HG03442 (cell line): ENCODE data around the gene GRIN2B.

ENCODE experiments used
- ATAC-seq: cut with Tn5 transposase; IDR thresholded peaks from one replicate; pipeline ENCODE4 v1.9.1; 2021; ENCODE audit warnings: mild to moderate bottlenecking, moderate library complexity; ENCODE audit not compliant: unreplicated experiment

The GRIN2B gene

GRCh38 chr12:13981296-13981962 is at the start of gene GRIN2B:
Gene GRIN2B, minus strand, starts transcription at chr12:13981602. Its CDS starts 115,394 bp downstream, at chr12:13866208.
- ATAC-seq: no peak

- no peak for ATAC-seq
Measured at GRCh38 chr12:14026537-14026936, 45.1 kb upstream of the GRIN2B start.

- ATAC-seq: no peak
Measured at GRCh38 chr12:14024591-14024990, 43.2 kb upstream of the GRIN2B start.

GRCh38 chr12:14018080-14018479 is 36.7 kb upstream of the GRIN2B start:
- ATAC-seq: no peak

GRCh38 chr12:14010989-14011388 is 29.6 kb upstream of the GRIN2B start:
- no peak for ATAC-seq

- ATAC-seq: no peak
Measured at GRCh38 chr12:14007639-14008038, 26.2 kb upstream of the GRIN2B start.

- ATAC-seq: no peak
Measured at GRCh38 chr12:13992585-13992984, 11.2 kb upstream of the GRIN2B start.

GRCh38 chr12:13992106-13992505 is 10.7 kb upstream of the GRIN2B start:
- no peak for ATAC-seq

GRCh38 chr12:13986031-13986430 is 4.6 kb upstream of the GRIN2B start:
- no peak for ATAC-seq

- no peak for ATAC-seq
Measured at GRCh38 chr12:13981990-13982389, 588 bp upstream of the GRIN2B start.

- ATAC-seq: no peak
Measured at GRCh38 chr12:13980538-13981295, 685 bp downstream of the GRIN2B start.

GRCh38 chr12:13979772-13980378 is 1.5 kb downstream of the GRIN2B start:
- no peak for ATAC-seq

- ATAC-seq: no peak
Measured at GRCh38 chr12:13978876-13979275, 2.5 kb downstream of the GRIN2B start.

GRCh38 chr12:13976880-13977279 is 4.5 kb downstream of the GRIN2B start:
- ATAC-seq: no peak

- no peak for ATAC-seq
Measured at GRCh38 chr12:13976028-13976584, 5.3 kb downstream of the GRIN2B start.

- ATAC-seq: no peak
Measured at GRCh38 chr12:13973996-13974395, 7.4 kb downstream of the GRIN2B start.

- no peak for ATAC-seq
Measured at GRCh38 chr12:13970803-13971202, 10.6 kb downstream of the GRIN2B start.

GRCh38 chr12:13968281-13968680 is 13.1 kb downstream of the GRIN2B start:
- ATAC-seq: no peak

GRCh38 chr12:13964666-13965065 is 16.7 kb downstream of the GRIN2B start:
- ATAC-seq: no peak

- ATAC-seq: no peak
Measured at GRCh38 chr12:13962699-13963098, 18.7 kb downstream of the GRIN2B start.

- no peak for ATAC-seq
Measured at GRCh38 chr12:13961971-13962370, 19.4 kb downstream of the GRIN2B start.
